OCI-LY3 (cell line): ENCODE data around the gene FGR.

Experiments used
- CTCF ChIP-seq: fragments of 200-600, 300-600 bp; sonication (generic); IDR thresholded peaks from 2 replicates; pipeline ENCODE4 v1.5.1; 2014; ENCODE audit warnings: antibody characterized with exemption, low read length, low read depth
- EZH2phosphoT487 ChIP-seq: fragments of 200-600 bp; shearing (Covaris generic); IDR thresholded peaks from 2 replicates; pipeline ENCODE4 v1.6.1; 2018; ENCODE audit warnings: antibody characterized with exemption, mixed run types, low read depth

DNA sequence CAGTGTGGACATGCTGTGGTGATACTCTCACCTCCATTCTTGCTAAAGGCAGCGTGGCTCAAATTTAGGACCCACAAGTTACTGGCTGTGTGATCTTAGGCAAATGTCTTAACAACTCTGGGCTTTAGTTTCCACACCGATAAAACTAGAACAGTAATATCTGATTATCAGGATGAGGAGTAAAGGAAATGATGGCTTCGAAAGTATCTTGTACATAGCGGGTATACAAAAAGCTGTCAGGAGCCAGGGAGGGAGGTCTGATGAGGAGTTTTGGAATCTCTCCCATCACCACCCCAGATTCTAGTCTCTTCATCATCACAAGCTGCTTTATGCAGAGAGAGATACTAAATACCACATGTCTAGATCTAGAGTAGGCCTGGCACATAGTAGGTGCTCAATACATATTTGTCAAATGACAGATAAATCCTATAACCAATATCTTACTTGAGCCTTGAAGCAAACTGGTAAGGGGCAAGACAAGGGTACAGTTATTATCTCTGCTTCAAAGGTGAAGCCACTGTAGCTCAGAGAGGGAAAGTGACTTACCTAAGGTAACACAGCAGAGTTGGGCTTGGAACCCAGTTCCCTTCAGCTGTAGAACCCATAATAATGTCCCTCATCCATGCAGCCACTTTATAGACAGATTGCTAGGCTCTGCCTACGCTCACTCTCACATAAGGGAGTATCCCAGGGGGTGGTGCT is 9.5 kb upstream of the FGR start:
- TF ChIP-seq CTCF = no peak
- TF ChIP-seq EZH2phosphoT487 = no peak
